Measurements from ENCODE around the gene SNTN.

SNTN gene

DNA sequence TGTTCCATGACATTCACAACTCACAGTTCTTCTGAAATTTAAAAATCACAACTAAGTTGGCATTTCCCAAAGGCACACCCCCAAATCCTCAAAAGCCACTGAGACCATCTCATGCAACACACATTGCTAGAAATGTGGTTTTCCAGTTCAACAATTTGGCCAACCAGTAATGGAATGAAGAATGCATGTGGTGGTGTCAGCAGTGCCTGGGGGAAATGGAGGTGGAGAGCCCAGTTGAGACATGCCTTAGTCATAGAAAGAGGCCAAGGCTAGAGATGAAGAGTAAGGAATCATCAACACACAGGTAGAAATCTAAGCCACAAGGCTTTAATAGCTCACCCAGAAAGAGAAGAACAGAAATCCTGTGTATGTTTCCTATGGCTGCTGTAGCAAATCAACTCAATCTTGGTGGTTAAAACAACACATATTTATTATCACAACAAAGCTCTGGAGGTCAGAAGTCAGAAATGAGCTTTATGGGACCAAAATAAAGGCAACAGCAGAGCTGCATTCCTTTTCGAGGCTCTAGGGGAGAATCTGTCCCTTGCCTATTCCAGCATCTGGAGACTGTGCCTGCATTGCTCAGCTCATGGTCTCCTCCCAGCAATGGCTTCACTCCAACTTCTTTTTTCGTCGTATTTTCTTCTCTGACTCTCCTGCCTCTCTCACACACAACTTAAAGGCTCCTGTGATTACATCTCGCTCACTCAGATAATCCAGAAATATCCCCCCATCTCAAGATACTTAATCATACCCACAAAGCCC lies 54.0 kb downstream of the SNTN start:
- Mint-ChIP-seq H3K4me3 (no peak overlapping the region), H3K4me1 (no peaks in the 10 kb centered on the region), H3K27me3 (peaks cover 9% of the 10 kb centered on the region), H3K36me3 (no peaks in the 10 kb centered on the region), H3K27ac (no peak overlapping the region), H3K9me3 (no peaks in the 10 kb centered on the region)
- peak; percentile 35 for ATAC-seq

DNA sequence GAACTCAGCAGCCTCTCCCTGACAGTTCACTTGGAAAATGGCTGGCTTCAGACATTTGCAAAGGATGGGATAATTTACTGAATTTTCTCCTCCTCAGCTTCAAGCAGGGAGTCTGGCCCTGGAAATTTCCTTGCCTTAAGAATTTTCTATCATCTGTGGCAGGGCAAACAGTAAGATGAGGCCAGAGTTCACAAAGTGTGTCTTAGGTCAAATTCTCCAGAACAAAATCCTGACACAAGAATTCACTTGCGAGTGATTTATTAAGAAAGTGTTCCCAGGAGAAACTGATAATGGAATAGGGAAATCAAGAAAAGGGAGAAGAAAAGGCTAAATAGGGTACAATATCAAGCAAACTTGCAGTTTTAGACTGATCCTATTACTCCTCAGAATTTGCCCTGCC lies 55.3 kb downstream of the SNTN start:
- Mint-ChIP-seq H3K36me3 (no peaks in the 10 kb centered on the region), H3K4me1 (no peaks in the 10 kb centered on the region), H3K27ac (no peak overlapping the region), H3K4me3 (no peak overlapping the region), H3K27me3 (peaks cover under 1% of the 10 kb centered on the region), H3K9me3 (no peaks in the 10 kb centered on the region)
- no peak for ATAC-seq

DNA sequence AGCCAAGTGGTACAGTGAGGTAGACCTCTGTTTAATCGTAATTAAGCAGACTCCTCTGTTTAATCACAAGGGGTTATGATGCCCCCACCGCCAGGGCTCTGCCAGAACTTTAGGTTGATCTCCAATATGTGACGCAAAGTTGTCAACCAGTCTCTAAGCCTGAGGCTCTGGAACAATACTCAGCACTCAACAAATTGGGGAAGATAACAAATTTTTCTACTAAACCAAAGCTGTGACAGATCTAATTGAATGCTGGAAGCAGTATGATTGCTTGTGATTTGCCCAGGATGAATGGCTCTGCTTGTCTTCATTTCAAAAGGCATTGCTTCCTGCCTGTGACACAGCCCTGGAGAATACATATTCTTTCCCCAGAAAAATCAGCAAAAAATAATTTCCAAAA lies 57.1 kb downstream of the SNTN start:
- Mint-ChIP-seq H3K27me3 (no peaks in the 10 kb centered on the region), H3K36me3 (no peaks in the 10 kb centered on the region)

More for the DNA sequence above, 57.1 kb downstream of the SNTN start:
- H3K27ac Mint-ChIP-seq = no peak overlapping the region
- no peak for ATAC-seq
- H3K4me3 Mint-ChIP-seq = no peak overlapping the region
- no peaks in the 10 kb centered on the region for H3K4me1 Mint-ChIP-seq
- no peaks in the 10 kb centered on the region for H3K9me3 Mint-ChIP-seq
